Uterus (tissue), 2 donors: ENCODE data around the gene GTSF1L.

Experiments
- CTCF ChIP-seq, 4 experiments: fragments of 200-600 bp in 2 of 4; fragments of 450-650 bp in 2 of 4; sonication (generic) in 2 of 4; IDR thresholded peaks; one replicate each; pipeline ENCODE4 v1.5.1; 2016 to 2019; ENCODE audit warnings: antibody characterized with exemption in 4 of 4, mild to moderate bottlenecking in 2 of 4, moderate library complexity in 1 of 4
- POLR2A ChIP-seq, 2 donors: fragments of 450-650 bp; IDR thresholded peaks; one replicate each; pipeline ENCODE4 v1.6.1; 2016; ENCODE audit warnings: antibody characterized with exemption in 2 of 2, mild to moderate bottlenecking in 1 of 2, moderate library complexity in 1 of 2

- TF ChIP-seq CTCF (IDR thresholded peaks at IDR 0.05) (no peak), POLR2A (IDR thresholded peaks at IDR 0.05) (no peak)
These were observed 16.3 kb downstream of the GTSF1L start for GRCh38 chr20:43710370-43711044.
